AG10803 (cell line): ENCODE results near the gene MAVS.

Experiments used
- DNase-seq: peaks from one replicate; pipeline ENCODE4 v3.0.0; 2010; ENCODE audit warnings: low read depth
- H3K4me3 ChIP-seq: 2 replicates; pipeline ENCODE4 v1.5.1; 2011; ENCODE audit warnings: mild to moderate bottlenecking, low read length, control low read depth
- CTCF ChIP-seq: conservative IDR thresholded peaks from 2 replicates; pipeline ENCODE4 v1.5.1; 2011; ENCODE audit warnings: mild to moderate bottlenecking, low read length, control low read depth, inconsistent platforms

MAVS gene

GRCh38 chr20:3865887-3866407, 19.3 kb downstream of the MAVS start:
- no peak for DNase-seq
- no peak overlapping the region for H3K4me3 ChIP-seq
- TF ChIP-seq CTCF, result no peak

- no peak for DNase-seq
- no peak for TF ChIP-seq CTCF
- no peak overlapping the region for H3K4me3 ChIP-seq
Measured at GRCh38 chr20:3866464-3866863, 19.8 kb downstream of the MAVS start.

GRCh38 chr20:3867802-3868201, 21.2 kb downstream of the MAVS start:
- no peak for TF ChIP-seq CTCF
- H3K4me3 ChIP-seq, result no peak overlapping the region
- DNase-seq, result no peak

- no peak overlapping the region for H3K4me3 ChIP-seq
- DNase-seq, result no peak
- no peak for TF ChIP-seq CTCF
Measured at GRCh38 chr20:3869839-3870634, 23.4 kb downstream of the MAVS start.

GRCh38 chr20:3871550-3872265, 25.1 kb downstream of the MAVS start:
- no peak overlapping the region for H3K4me3 ChIP-seq
- no peak for DNase-seq
- TF ChIP-seq CTCF, result no peak

GRCh38 chr20:3873507-3873906, 26.9 kb downstream of the MAVS start:
- H3K4me3 ChIP-seq, result no peak overlapping the region
- no peak for TF ChIP-seq CTCF
- no peak for DNase-seq
